GM23338 (cell line): Measurements from ENCODE around the gene OR4K1. TPM values are rescaled to one million over a fixed set of nuclear protein-coding genes. Genes with fewer than 3 reads are reported as not detected.

Experiments used
- ATAC-seq: fragments of 200-7000 bp; cut with Tn5 transposase; 3 replicates; pipeline ENCODE4 v1.9.1; 2020
- DNase-seq: peaks from one replicate; pipeline ENCODE4 v3.0.0-alpha.2; 2015; ENCODE audit warnings: low spot score
- H2AFZ ChIP-seq: fragments of 200-600 bp; sonication (generic); 2 replicates; pipeline ENCODE4 v1.8.0; 2016; ENCODE audit warnings: antibody characterized with exemption, mild to moderate bottlenecking, moderate library complexity
- H3F3A ChIP-seq: fragments of 200-600 bp; sonication (generic); replicated peaks from 2 replicates; pipeline ENCODE4 v1.8.0; 2017; ENCODE audit warnings: antibody characterized with exemption, mixed run types, low read depth
- H3K27ac ChIP-seq: fragments of 200-600 bp; sonication (generic); 2 replicates; pipeline ENCODE4 v1.6.1; 2016; ENCODE audit warnings: low read depth
- H3K27me3 ChIP-seq: fragments of 200-600 bp; sonication (generic); 2 replicates; pipeline ENCODE4 v1.8.0; 2016; ENCODE audit warnings: mild to moderate bottlenecking, mixed run types, moderate library complexity; ENCODE audit not compliant: insufficient read depth
- H3K36me3 ChIP-seq: fragments of 200-600 bp; sonication (generic); 2 replicates; pipeline ENCODE4 v1.8.0; 2016; ENCODE audit warnings: mild to moderate bottlenecking; ENCODE audit not compliant: insufficient read depth
- H3K4me1 ChIP-seq: fragments of 200-600 bp; sonication (generic); 2 replicates; pipeline ENCODE4 v1.8.0; 2016; ENCODE audit warnings: mild to moderate bottlenecking, moderate library complexity; ENCODE audit not compliant: insufficient read depth
- H3K4me2 ChIP-seq: fragments of 200-600 bp; sonication (generic); 2 replicates; pipeline ENCODE4 v1.7.1; 2017; ENCODE audit warnings: mixed run types
- H3K4me3 ChIP-seq: fragments of 200-600 bp; sonication (generic); 2 replicates; pipeline ENCODE4 v1.6.1; 2016; ENCODE audit warnings: mixed run types
- H3K79me2 ChIP-seq: fragments of 200-600 bp; sonication (generic); replicated peaks from 2 replicates; pipeline ENCODE4 v1.8.0; 2017; ENCODE audit warnings: mild to moderate bottlenecking; ENCODE audit not compliant: insufficient read depth
- H3K9me2 ChIP-seq: fragments of 200-600 bp; sonication (generic); 2 replicates; pipeline ENCODE4 v1.8.0; 2017; ENCODE audit not compliant: insufficient read depth
- H4K20me1 ChIP-seq: fragments of 200-600 bp; sonication (generic); replicated peaks from 2 replicates; pipeline ENCODE4 v1.8.0; 2017; ENCODE audit warnings: mild to moderate bottlenecking; ENCODE audit not compliant: insufficient read depth
- H3K27ac Mint-ChIP-seq: 2 replicates; pipeline ENCODE4 v1.8.0; 2020; ENCODE audit warnings: inconsistent platforms, mild to moderate bottlenecking, moderate library complexity, mixed read lengths
- H3K27me3 Mint-ChIP-seq: 3 replicates; pipeline ENCODE4 v1.8.0; 2022; ENCODE audit warnings: low read depth, mild to moderate bottlenecking, moderate library complexity, mixed read lengths, inconsistent platforms; ENCODE audit not compliant: insufficient read depth, poor library complexity
- H3K36me3 Mint-ChIP-seq: 3 replicates; pipeline ENCODE4 v1.8.0; 2021; ENCODE audit warnings: low read depth, mild to moderate bottlenecking, inconsistent platforms, moderate library complexity, mixed read lengths
- H3K4me1 Mint-ChIP-seq: 3 replicates; pipeline ENCODE4 v1.8.0; 2020; ENCODE audit warnings: mild to moderate bottlenecking, inconsistent platforms, mixed read lengths
- H3K4me3 Mint-ChIP-seq: 3 replicates; pipeline ENCODE4 v1.8.0; 2021; ENCODE audit warnings: moderate library complexity, mild to moderate bottlenecking, inconsistent platforms, mixed read lengths
- H3K9me3 Mint-ChIP-seq: 3 replicates; pipeline ENCODE4 v1.8.0; 2020; ENCODE audit warnings: moderate library complexity, mild to moderate bottlenecking, inconsistent platforms, mixed read lengths
- CREB1 ChIP-seq: fragments of 250-450 bp; sonication (Bioruptor Pico); IDR thresholded peaks from 2 replicates; pipeline ENCODE4 v1.5.0; 2020; ENCODE audit warnings: low read depth, mild to moderate bottlenecking, moderate library complexity
- CTCF ChIP-seq, 2 experiments: fragments of 200-600 bp in 1 of 2; sonication (generic) in 1 of 2; conservative IDR thresholded peaks; 2 replicates each; pipeline versions ENCODE4 v1.5.1 to v1.6.1; 2016 to 2017; ENCODE audit warnings: antibody characterized with exemption in 2 of 2, low read depth in 2 of 2, mild to moderate bottlenecking in 2 of 2, moderate library complexity in 1 of 2
- ETS1 ChIP-seq: IDR thresholded peaks from 2 replicates; pipeline ENCODE4 v1.6.1; 2016; ENCODE audit warnings: antibody characterized with exemption
- EZH2phosphoT487 ChIP-seq: fragments of 200-600 bp; sonication (generic); IDR thresholded peaks from one replicate; pipeline ENCODE4 v1.8.1; 2018; ENCODE audit warnings: antibody characterized with exemption; ENCODE audit not compliant: unreplicated experiment
- JUNB ChIP-seq: IDR thresholded peaks from one replicate; pipeline ENCODE4 v1.6.1; 2016; ENCODE audit warnings: antibody characterized with exemption; ENCODE audit not compliant: unreplicated experiment
- NANOG ChIP-seq: IDR thresholded peaks from 2 replicates; pipeline ENCODE4 v1.6.1; 2016; ENCODE audit warnings: antibody characterized with exemption, borderline replicate concordance
- POLR2AphosphoS5 ChIP-seq: IDR thresholded peaks from 2 replicates; pipeline ENCODE4 v1.6.1; 2016; ENCODE audit warnings: antibody characterized with exemption, low read depth
- STAT1 ChIP-seq: IDR thresholded peaks from one replicate; pipeline ENCODE4 v1.6.1; 2016; ENCODE audit warnings: antibody characterized with exemption; ENCODE audit not compliant: unreplicated experiment
- ZNF114 ChIP-seq: fragments of 250-450 bp; sonication (Bioruptor Pico); IDR thresholded peaks from 2 replicates; pipeline ENCODE4 v1.5.0; 2020; ENCODE audit warnings: mild to moderate bottlenecking, moderate library complexity
- ZNF331 ChIP-seq: fragments of 250-450 bp; sonication (Bioruptor Pico); IDR thresholded peaks from 2 replicates; pipeline ENCODE4 v1.5.0; 2020; ENCODE audit warnings: low read depth, mild to moderate bottlenecking, moderate library complexity
- ZNF462 ChIP-seq: fragments of 250-450 bp; sonication (Bioruptor Pico); IDR thresholded peaks from 2 replicates; pipeline ENCODE4 v1.5.0; 2020; ENCODE audit warnings: mild to moderate bottlenecking, moderate library complexity
- polyA plus RNA-seq: library from polyadenylated mRNA; unstranded; fragments of >200 nt; fragmentation: Nextera tagmentation; extraction: Ambion mirVana; gene quantifications from 2 replicates; pipeline ENCODE4 v1.2.1, GENCODE V29; 2016
- total RNA-seq: library from RNA; depleted of rRNA; stranded (reverse); fragments of >200 nt; shearing (Covaris generic); gene quantifications from 2 replicates; pipeline ENCODE4 v1.2.3, GENCODE V29; 2014

Gene OR4K1
- total and polyA plus RNA-seq, 2 experiments from 2014 or later: not detected

GRCh38 chr14:19918553-19919264 is 12.0 kb upstream of the OR4K1 start (continued):
- TF ChIP-seq NANOG: no peak
- no peak for TF ChIP-seq STAT1
- no peak for TF ChIP-seq JUNB
- TF ChIP-seq ETS1: no peak
- no peak for TF ChIP-seq POLR2AphosphoS5
- no peak for TF ChIP-seq ZNF331
- no peak for TF ChIP-seq EZH2phosphoT487

GRCh38 chr14:19920021-19920657 is 10.6 kb upstream of the OR4K1 start, which contains the start of gene OR4K5:
Gene OR4K5, plus strand, starts transcription at chr14:19920607. Its CDS starts 0 bp downstream, at chr14:19920607.
- Histone ChIP-seq H3K4me1 (no peaks in the 10 kb centered on the region), H3K4me3 (no peak within 1 kb of the TSS), H3K27ac (no peak within 1 kb of the TSS), H4K20me1 (no peaks in the 10 kb centered on the region), H3K9me2 (no peaks in the 10 kb centered on the region), H3K4me2 (no peak within 1 kb of the TSS), H3K36me3 (peaks cover 40% of the 10 kb centered on the region), H3K27me3 (no peaks in the 10 kb centered on the region), H2AFZ (no peak within 1 kb of the TSS), H3F3A (no peaks in the 10 kb centered on the region), H3K79me2 (no peaks in the 10 kb centered on the region)
- H3K4me1 Mint-ChIP-seq: no peaks in the 10 kb centered on the region
- H3K27me3 Mint-ChIP-seq: no peaks in the 10 kb centered on the region
- H3K9me3 Mint-ChIP-seq: peaks cover under 1% of the 10 kb centered on the region; the same call in 2 of the 3 replicates
- DNase-seq: no peak
- no peak within 1 kb of the TSS for H3K4me3 Mint-ChIP-seq
- H3K36me3 Mint-ChIP-seq: peaks cover 3% of the 10 kb centered on the region; the same call in 1 of the 3 replicates
- ATAC-seq: no peak
- no peak within 1 kb of the TSS for H3K27ac Mint-ChIP-seq
- TF ChIP-seq CREB1 (CRISPR knock-in tag) (no peak), STAT1 (no peak), ZNF114 (no peak), EZH2phosphoT487 (no peak), POLR2AphosphoS5 (no peak), ZNF331 (no peak), JUNB (no peak), CTCF (conservative IDR thresholded peaks at IDR 0.05; ENCODE audit: low read depth in 2 of 2) (no peak), NANOG (no peak), ZNF462 (CRISPR knock-in tag) (no peak)
